Activated CD4-positive, CD25-positive, alpha-beta regulatory T cell treated with anti-CD3 and anti-CD28 coated beads, Interleukin-2, amount 50 U/mL, for 16 hours (primary cell): Measurements from ENCODE around the gene SETSIP.
"Not testable (repeated sequence)": the region's sequence is repeated elsewhere in the genome, so short reads cannot be mapped to it uniquely, and the experiment has no call there.

ENCODE experiments used
- DNase-seq: peaks from one replicate; pipeline ENCODE4 v3.0.0-alpha.2; 2020; ENCODE audit warnings: low read depth, low spot score

SETSIP gene

GRCh38 chr1:92075311-92075710 lies at the start of gene SETSIP:
TSS of gene SETSIP (minus strand) at chr1:92075411. CDS start at chr1:92075411, 0 bp downstream.
- DNase-seq: no peak

- DNase-seq: no peak
Observed at GRCh38 chr1:92123868-92124267, 48.7 kb upstream of the SETSIP start.

- DNase-seq: no peak
Observed at GRCh38 chr1:92118826-92119225, 43.6 kb upstream of the SETSIP start.

GRCh38 chr1:92117526-92117925 lies 42.3 kb upstream of the SETSIP start:
- DNase-seq: no peak

- DNase-seq: no peak
Observed at GRCh38 chr1:92108631-92109030, 33.4 kb upstream of the SETSIP start.

- DNase-seq: no peak
Observed at GRCh38 chr1:92105546-92106081, 30.4 kb upstream of the SETSIP start.

- no peak for DNase-seq
Observed at GRCh38 chr1:92096317-92096716, 21.1 kb upstream of the SETSIP start.

- no peak for DNase-seq
Observed at GRCh38 chr1:92095874-92096273, 20.7 kb upstream of the SETSIP start.

- DNase-seq: no peak
Observed at GRCh38 chr1:92094595-92094994, 19.4 kb upstream of the SETSIP start.

GRCh38 chr1:92094090-92094489 lies 18.9 kb upstream of the SETSIP start:
- no peak for DNase-seq

GRCh38 chr1:92091625-92092024 lies 16.4 kb upstream of the SETSIP start:
- no peak for DNase-seq

GRCh38 chr1:92087542-92087941 lies 12.3 kb upstream of the SETSIP start:
- no peak for DNase-seq

GRCh38 chr1:92085727-92086126 lies 10.5 kb upstream of the SETSIP start:
- DNase-seq: no peak

- DNase-seq: no peak
Observed at GRCh38 chr1:92084651-92085050, 9.4 kb upstream of the SETSIP start.

- no peak for DNase-seq
Observed at GRCh38 chr1:92081031-92081430, 5.8 kb upstream of the SETSIP start.

- peak; percentile 66 for DNase-seq
Observed at GRCh38 chr1:92080128-92080985, 5.1 kb upstream of the SETSIP start, which contains the start of gene BTBD8. TSS of gene BTBD8 (plus strand) at chr1:92080345. CDS start at chr1:92080572, 227 bp downstream.

- no peak for DNase-seq
Observed at GRCh38 chr1:92079441-92079840, 4.2 kb upstream of the SETSIP start.

- DNase-seq: not testable (repeated sequence)
Observed at GRCh38 chr1:92078077-92078476, 2.9 kb upstream of the SETSIP start.

- no peak for DNase-seq
Observed at GRCh38 chr1:92076363-92076762, 1.2 kb upstream of the SETSIP start.

- DNase-seq: not testable (repeated sequence)
Observed at GRCh38 chr1:92074446-92074845, 765 bp downstream of the SETSIP start.

- no peak for DNase-seq
Observed at GRCh38 chr1:92070892-92071291, 4.3 kb downstream of the SETSIP start.

- no peak for DNase-seq
Observed at GRCh38 chr1:92066321-92066720, 8.9 kb downstream of the SETSIP start.

GRCh38 chr1:92065042-92065441 lies 10.2 kb downstream of the SETSIP start:
- DNase-seq: no peak
